HepG2 (cell line): ENCODE measurements around the gene CUL4A. TPM values are rescaled to one million over a fixed set of nuclear protein-coding genes. Genes with fewer than 3 reads are reported as not detected.

ENCODE experiments used
- ATAC-seq: fragments of 200-7000 bp; cut with Tn5 transposase; 3 replicates; pipeline ENCODE4 v1.9.1; 2020; ENCODE audit warnings: mild to moderate bottlenecking, moderate library complexity
- BruUV-seq: library from RNA; stranded (reverse); fragments of 400-500 nt; replicated peaks from 2 replicates; lab custom pipeline; 2021; lab: Mats Ljungman, UMichigan
- CTCF ChIA-PET: fragments of 300-600 bp; formaldehyde crosslinking; extraction: SDS; loops from one replicate; lab custom pipeline; 2021; ENCODE audit warnings: low total read pairs, inconsistent platforms, low intra/inter-chr PET ratio; lab: Yijun Ruan, JAX
- POLR2A ChIA-PET: fragments of 350-600 bp; sonication (Branson Sonifier 250); formaldehyde crosslinking; loops from one replicate; lab custom pipeline; 2020; ENCODE audit warnings: antibody characterized with exemption, inconsistent platforms; lab: Yijun Ruan, JAX
- DNase-seq: peaks from one replicate; pipeline ENCODE4 v3.0.0-alpha.2; 2015; ENCODE audit warnings: low spot score
- FAIRE-seq: peaks from 3 replicates; lab custom pipeline; 2011; peaks lifted over from hg19 to GRCh38; lab: Jason Lieb, UNC
- H2AFZ ChIP-seq: one replicate; pipeline ENCODE4 v1.6.1; 2011; ENCODE audit warnings: low read length, inconsistent platforms
- H3K27ac ChIP-seq: fragments of 300-600 bp; 3 replicates; pipeline ENCODE4 v1.8.0; 2011; ENCODE audit warnings: mixed run types, mild to moderate bottlenecking, mixed read lengths, low read length, inconsistent platforms; ENCODE audit not compliant: insufficient read depth; ENCODE audit errors: extremely low read length
- H3K27me3 ChIP-seq, 2 experiments: fragments of 200-600 bp in 1 of 2; 2 replicates in 1 of 2; 3 replicates in 1 of 2; pipeline versions ENCODE4 v1.6.0 to v1.8.0; 2011; ENCODE audit warnings: low read length in 2 of 2, mild to moderate bottlenecking in 2 of 2, moderate library complexity in 2 of 2, inconsistent platforms in 1 of 2; ENCODE audit not compliant: insufficient read depth in 2 of 2, control insufficient read depth in 1 of 2
- H3K36me3 ChIP-seq, 2 experiments: fragments of 200-600 bp in 1 of 2; replicated peaks in 1 of 2; 2 replicates in 1 of 2; 3 replicates in 1 of 2; pipeline versions ENCODE4 v1.5.1 to v1.8.0; 2011; ENCODE audit warnings: low read length in 2 of 2, inconsistent platforms in 1 of 2; ENCODE audit not compliant: insufficient read depth in 2 of 2, control insufficient read depth in 1 of 2
- H3K4me1 ChIP-seq: 2 replicates; pipeline ENCODE4 v1.5.1; 2012; ENCODE audit warnings: low read length, inconsistent platforms; ENCODE audit not compliant: insufficient read depth
- H3K4me2 ChIP-seq: 2 replicates; pipeline ENCODE4 v1.6.0; 2011; ENCODE audit warnings: low read depth, low read length, inconsistent platforms
- H3K4me3 ChIP-seq, 3 experiments: fragments of 200-600 bp in 1 of 3; sonication (generic), shearing (Covaris generic) in 1 of 3; replicated peaks in 1 of 3; 2 replicates each; pipeline ENCODE4 v1.5.1; 2011 to 2016; ENCODE audit warnings: low read length in 3 of 3, inconsistent platforms in 2 of 3, low read depth in 2 of 3, mild to moderate bottlenecking in 2 of 3, control low read depth in 1 of 3, mixed read lengths in 1 of 3; ENCODE audit not compliant: insufficient read depth in 1 of 3
- H3K79me2 ChIP-seq: one replicate; pipeline ENCODE4 v1.6.1; 2011; ENCODE audit warnings: low read length, inconsistent platforms; ENCODE audit not compliant: insufficient read depth
- H3K9ac ChIP-seq: 2 replicates; pipeline ENCODE4 v1.6.0; 2011; ENCODE audit warnings: mild to moderate bottlenecking, low read depth, low read length, inconsistent platforms; ENCODE audit not compliant: insufficient read depth
- H3K9me3 ChIP-seq: 2 replicates; pipeline ENCODE4 v1.5.1; 2012; ENCODE audit warnings: mild to moderate bottlenecking, low read length
- H4K20me1 ChIP-seq: 2 replicates; pipeline ENCODE4 v1.6.0; 2011; ENCODE audit warnings: inconsistent platforms, mild to moderate bottlenecking, low read length, moderate library complexity; ENCODE audit not compliant: insufficient read depth
- AKAP8 ChIP-seq: sonication (generic); formaldehyde crosslinking; IDR thresholded peaks from 2 replicates; pipeline ENCODE4 v1.5.1; 2020; ENCODE audit warnings: mild to moderate bottlenecking, missing genetic modification reagents
- ARID2 ChIP-seq: sonication (generic); formaldehyde crosslinking; IDR thresholded peaks from 2 replicates; pipeline ENCODE4 v1.8.1; 2022; ENCODE audit warnings: mild to moderate bottlenecking, missing genetic modification reagents, borderline replicate concordance
- ASH2L ChIP-seq: fragments of 300-600, 200-600 bp; sonication (generic); IDR thresholded peaks from 2 replicates; pipeline ENCODE4 v1.7.0; 2017; ENCODE audit warnings: low read depth, mild to moderate bottlenecking, moderate library complexity, mixed read lengths, low read length; ENCODE audit not compliant: insufficient read length
- ATRX ChIP-seq: sonication (generic); formaldehyde crosslinking; IDR thresholded peaks from 2 replicates; pipeline ENCODE4 v1.4.0; 2020; ENCODE audit warnings: missing genetic modification reagents, borderline replicate concordance
- KLF9 ChIP-seq: IDR thresholded peaks from 2 replicates; pipeline ENCODE4 v1.6.1; 2016; ENCODE audit warnings: low read depth
- MXD1 ChIP-seq: sonication (generic); formaldehyde crosslinking; IDR thresholded peaks from 2 replicates; pipeline ENCODE4 v1.4.0; 2020; ENCODE audit warnings: mild to moderate bottlenecking, missing genetic modification reagents
- NBN ChIP-seq: fragments of 450-650 bp; conservative IDR thresholded peaks from 2 replicates; pipeline ENCODE4 v1.6.1; 2017
- NPAS2 ChIP-seq: sonication (generic); formaldehyde crosslinking; IDR thresholded peaks from 2 replicates; pipeline ENCODE4 v1.8.0; 2022; ENCODE audit warnings: mild to moderate bottlenecking, missing genetic modification reagents, borderline replicate concordance
- NRL ChIP-seq: sonication (generic); formaldehyde crosslinking; IDR thresholded peaks from 2 replicates; pipeline ENCODE4 v1.5.0; 2020; ENCODE audit warnings: missing genetic modification reagents, mild to moderate bottlenecking, moderate library complexity, borderline replicate concordance
- PTBP1 ChIP-seq: fragments of 200-400 bp; formaldehyde crosslinking; IDR thresholded peaks from 2 replicates; pipeline ENCODE4 v1.6.1; 2018; ENCODE audit warnings: low read length, low read depth; ENCODE audit not compliant: poor library complexity, severe bottlenecking
- TAF15 ChIP-seq: fragments of 200-400 bp; formaldehyde crosslinking; IDR thresholded peaks from one replicate; pipeline ENCODE4 v1.6.1; 2018; ENCODE audit warnings: mild to moderate bottlenecking, low read depth, low read length; ENCODE audit not compliant: poor library complexity, severe bottlenecking
- ZFP1 ChIP-seq: IDR thresholded peaks from 2 replicates; pipeline ENCODE4 v1.6.1; 2016
- ZNF317 ChIP-seq: sonication (generic); formaldehyde crosslinking; IDR thresholded peaks from 2 replicates; pipeline ENCODE4 v1.5.0; 2020; ENCODE audit warnings: mild to moderate bottlenecking, missing genetic modification reagents
- ZNF598 ChIP-seq: sonication (generic); formaldehyde crosslinking; IDR thresholded peaks from 2 replicates; pipeline ENCODE4 v1.5.1; 2020; ENCODE audit warnings: mild to moderate bottlenecking, missing genetic modification reagents, borderline replicate concordance
- ZNF839 ChIP-seq: sonication (generic); formaldehyde crosslinking; IDR thresholded peaks from 2 replicates; pipeline ENCODE4 v1.4.0; 2020; ENCODE audit warnings: missing genetic modification reagents, mild to moderate bottlenecking, borderline replicate concordance
- WGBS: methylation state at CpG from one replicate; pipeline ENCODE4 v1.1.6; 2017; ENCODE audit warnings: low lambda C conversion rate; 5-methylcytosine and 5-hydroxymethylcytosine counted together
- in situ Hi-C: cut with HindIII; loops from 2 replicates; pipeline ENCODE4 v1.10.0; 2017; ENCODE audit warnings: low pct_unique_long_range_greater_than_20kb; ENCODE audit not compliant: extremely low pct_ligation_motif_present
- intact Hi-C: fragments of 100-400 bp; cut with micrococcal nuclease; formaldehyde crosslinking; loops from one replicate; pipeline ENCODE4 v1.10.0; 2022; ENCODE audit not compliant: unreplicated experiment
- polyA plus RNA-seq, 8 experiments: library from polyadenylated mRNA; depleted of rRNA in 3 of 8; stranded (reverse) in 7 of 8; unstranded in 1 of 8; fragments of >200 nt; fragmentation: Illumina TruSeq in 4 of 8; extraction: Trizol in 4 of 8; gene quantifications; 2 replicates each; pipeline versions ENCODE4 v1.2.1 to v1.2.3, GENCODE V29; 2011 to 2016; ENCODE audit warnings: low read depth in 4 of 8, missing spikeins in 1 of 8, mixed read lengths in 1 of 8; ENCODE audit not compliant: insufficient read depth in 1 of 8
- total RNA-seq, 5 experiments: library from RNA; depleted of rRNA; stranded (reverse); fragments of >200 nt; fragmentation: Illumina TruSeq; extraction: Trizol; gene quantifications; 2 replicates each; pipeline ENCODE4 v1.2.3, GENCODE V29; 2016; ENCODE audit warnings: low read depth in 1 of 5
- TF ChIP-seq, protein P1 (sequence below): IDR thresholded peaks from 2 replicates; pipeline ENCODE4 v1.6.1; 2018; ENCODE audit warnings: missing genetic modification reagents
- TF ChIP-seq, protein P2 (sequence below): sonication (generic); formaldehyde crosslinking; IDR thresholded peaks from 2 replicates; pipeline ENCODE4 v1.4.0; 2020; ENCODE audit warnings: missing genetic modification reagents

CUL4A gene
- total and polyA plus RNA-seq, 2 of the 13 experiments (the other 11 are each of a cell fraction or from before 2014, with no cell fraction given) = 51.2 to 75.3 TPM

DNA sequence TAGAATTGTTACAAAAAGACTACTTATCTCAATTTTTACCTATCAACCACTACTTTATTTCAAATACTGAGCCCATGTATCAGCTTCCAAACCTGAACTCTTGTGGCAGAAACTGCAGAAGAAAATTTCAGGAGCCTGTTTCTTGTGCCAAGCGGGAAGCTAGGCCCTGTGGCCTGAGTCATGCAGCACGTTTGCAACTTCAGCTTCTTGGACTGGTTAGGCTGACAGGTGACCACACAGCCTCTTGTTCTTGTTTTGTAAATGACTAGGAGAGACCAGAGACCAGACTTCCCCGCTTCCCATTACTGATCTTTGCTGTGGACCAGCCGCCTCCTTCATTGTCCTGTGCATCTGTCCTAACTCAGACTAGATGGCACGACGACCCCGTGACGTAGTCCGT lies 84.3 kb downstream of the CUL4A start:
- DNase-seq (no peak), FAIRE-seq (no peak), ATAC-seq (no peak)
- intact Hi-C loops (no loop called here), in situ Hi-C loops (no loop called here)
- BruUV-seq = no TSS peak
- peaks cover 35% of the 10 kb centered on the region for H3K4me1 ChIP-seq
- H3K36me3 ChIP-seq = no peaks in the 10 kb centered on the region
- H3K27me3 ChIP-seq = peaks cover 5 to 23% of the 10 kb centered on the region in 2 experiments; a peak in 4 of 5 replicates
- H4K20me1 ChIP-seq = no peaks in the 10 kb centered on the region
- H3K9ac ChIP-seq = no peak overlapping the region
- H2AFZ ChIP-seq = no peak overlapping the region
- no peak overlapping the region for H3K4me2 ChIP-seq
- H3K27ac ChIP-seq = no peak overlapping the region
- POLR2A ChIA-PET = no interaction called here
- no peaks in the 10 kb centered on the region for H3K9me3 ChIP-seq
- CTCF ChIA-PET = no interaction called here
- WGBS = 57% methylated on average over 9 of the region's 9 CpGs
- TF ChIP-seq ZNF839 (CRISPR knock-in tag) (no peak), NBN (no peak), ASH2L (no peak), AKAP8 (CRISPR knock-in tag) (no peak), NPAS2 (no peak), KLF9 (CRISPR knock-in tag) (no peak), TAF15 (no peak), NRL (CRISPR knock-in tag) (no peak), ARID2 (CRISPR knock-in tag) (no peak), ZNF598 (no peak), ZFP1 (no peak), PTBP1 (no peak), ZNF317 (CRISPR knock-in tag) (no peak), MXD1 (CRISPR knock-in tag) (no peak), ATRX (no peak)
- TF ChIP-seq, protein P1, sequence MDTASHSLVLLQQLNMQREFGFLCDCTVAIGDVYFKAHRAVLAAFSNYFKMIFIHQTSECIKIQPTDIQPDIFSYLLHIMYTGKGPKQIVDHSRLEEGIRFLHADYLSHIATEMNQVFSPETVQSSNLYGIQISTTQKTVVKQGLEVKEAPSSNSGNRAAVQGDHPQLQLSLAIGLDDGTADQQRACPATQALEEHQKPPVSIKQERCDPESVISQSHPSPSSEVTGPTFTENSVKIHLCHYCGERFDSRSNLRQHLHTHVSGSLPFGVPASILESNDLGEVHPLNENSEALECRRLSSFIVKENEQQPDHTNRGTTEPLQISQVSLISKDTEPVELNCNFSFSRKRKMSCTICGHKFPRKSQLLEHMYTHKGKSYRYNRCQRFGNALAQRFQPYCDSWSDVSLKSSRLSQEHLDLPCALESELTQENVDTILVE (CRISPR knock-in tag) = no peak
- TF ChIP-seq, protein P2, sequence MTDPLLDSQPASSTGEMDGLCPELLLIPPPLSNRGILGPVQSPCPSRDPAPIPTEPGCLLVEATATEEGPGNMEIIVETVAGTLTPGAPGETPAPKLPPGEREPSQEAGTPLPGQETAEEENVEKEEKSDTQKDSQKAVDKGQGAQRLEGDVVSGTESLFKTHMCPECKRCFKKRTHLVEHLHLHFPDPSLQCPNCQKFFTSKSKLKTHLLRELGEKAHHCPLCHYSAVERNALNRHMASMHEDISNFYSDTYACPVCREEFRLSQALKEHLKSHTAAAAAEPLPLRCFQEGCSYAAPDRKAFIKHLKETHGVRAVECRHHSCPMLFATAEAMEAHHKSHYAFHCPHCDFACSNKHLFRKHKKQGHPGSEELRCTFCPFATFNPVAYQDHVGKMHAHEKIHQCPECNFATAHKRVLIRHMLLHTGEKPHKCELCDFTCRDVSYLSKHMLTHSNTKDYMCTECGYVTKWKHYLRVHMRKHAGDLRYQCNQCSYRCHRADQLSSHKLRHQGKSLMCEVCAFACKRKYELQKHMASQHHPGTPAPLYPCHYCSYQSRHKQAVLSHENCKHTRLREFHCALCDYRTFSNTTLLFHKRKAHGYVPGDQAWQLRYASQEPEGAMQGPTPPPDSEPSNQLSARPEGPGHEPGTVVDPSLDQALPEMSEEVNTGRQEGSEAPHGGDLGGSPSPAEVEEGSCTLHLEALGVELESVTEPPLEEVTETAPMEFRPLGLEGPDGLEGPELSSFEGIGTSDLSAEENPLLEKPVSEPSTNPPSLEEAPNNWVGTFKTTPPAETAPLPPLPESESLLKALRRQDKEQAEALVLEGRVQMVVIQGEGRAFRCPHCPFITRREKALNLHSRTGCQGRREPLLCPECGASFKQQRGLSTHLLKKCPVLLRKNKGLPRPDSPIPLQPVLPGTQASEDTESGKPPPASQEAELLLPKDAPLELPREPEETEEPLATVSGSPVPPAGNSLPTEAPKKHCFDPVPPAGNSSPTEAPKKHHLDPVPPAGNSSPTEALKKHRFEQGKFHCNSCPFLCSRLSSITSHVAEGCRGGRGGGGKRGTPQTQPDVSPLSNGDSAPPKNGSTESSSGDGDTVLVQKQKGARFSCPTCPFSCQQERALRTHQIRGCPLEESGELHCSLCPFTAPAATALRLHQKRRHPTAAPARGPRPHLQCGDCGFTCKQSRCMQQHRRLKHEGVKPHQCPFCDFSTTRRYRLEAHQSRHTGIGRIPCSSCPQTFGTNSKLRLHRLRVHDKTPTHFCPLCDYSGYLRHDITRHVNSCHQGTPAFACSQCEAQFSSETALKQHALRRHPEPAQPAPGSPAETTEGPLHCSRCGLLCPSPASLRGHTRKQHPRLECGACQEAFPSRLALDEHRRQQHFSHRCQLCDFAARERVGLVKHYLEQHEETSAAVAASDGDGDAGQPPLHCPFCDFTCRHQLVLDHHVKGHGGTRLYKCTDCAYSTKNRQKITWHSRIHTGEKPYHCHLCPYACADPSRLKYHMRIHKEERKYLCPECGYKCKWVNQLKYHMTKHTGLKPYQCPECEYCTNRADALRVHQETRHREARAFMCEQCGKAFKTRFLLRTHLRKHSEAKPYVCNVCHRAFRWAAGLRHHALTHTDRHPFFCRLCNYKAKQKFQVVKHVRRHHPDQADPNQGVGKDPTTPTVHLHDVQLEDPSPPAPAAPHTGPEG = no peak
- H3K79me2 ChIP-seq = peaks cover 15% of the 10 kb centered on the region
- H3K4me3 ChIP-seq = no peak overlapping the region
